ENCODE results near the gene OMA1.

Gene OMA1

DNA sequence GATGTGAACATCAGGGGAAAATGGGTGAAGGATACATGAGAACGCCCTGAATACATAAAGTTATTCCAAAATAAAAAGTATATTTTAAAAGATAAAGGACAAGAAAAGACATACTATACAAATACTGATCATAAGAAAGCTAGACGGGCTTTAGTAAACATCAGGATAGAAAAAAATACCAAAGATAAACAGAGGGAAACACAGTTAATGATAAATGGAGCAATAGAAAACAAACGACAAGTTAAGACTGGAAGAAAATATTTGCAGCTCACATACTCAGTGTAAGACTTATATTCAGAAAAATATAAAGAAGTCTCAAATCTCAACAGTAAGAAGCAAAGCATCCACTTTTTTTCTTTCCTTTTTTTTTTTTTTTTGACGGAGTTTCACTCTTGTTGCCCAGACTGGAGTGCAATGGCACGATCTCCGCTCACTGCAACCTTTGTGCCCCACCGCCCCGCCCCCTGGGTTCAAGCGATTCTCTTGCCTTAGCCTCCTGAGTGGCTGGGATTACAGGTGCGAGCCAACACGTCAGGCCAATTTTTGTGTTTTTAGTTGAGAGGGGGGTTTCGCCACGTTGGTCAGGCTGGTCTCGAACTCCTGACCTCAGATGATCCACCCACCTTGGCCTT is 94.8 kb downstream of the OMA1 start:
- TF ChIP-seq, protein P1, sequence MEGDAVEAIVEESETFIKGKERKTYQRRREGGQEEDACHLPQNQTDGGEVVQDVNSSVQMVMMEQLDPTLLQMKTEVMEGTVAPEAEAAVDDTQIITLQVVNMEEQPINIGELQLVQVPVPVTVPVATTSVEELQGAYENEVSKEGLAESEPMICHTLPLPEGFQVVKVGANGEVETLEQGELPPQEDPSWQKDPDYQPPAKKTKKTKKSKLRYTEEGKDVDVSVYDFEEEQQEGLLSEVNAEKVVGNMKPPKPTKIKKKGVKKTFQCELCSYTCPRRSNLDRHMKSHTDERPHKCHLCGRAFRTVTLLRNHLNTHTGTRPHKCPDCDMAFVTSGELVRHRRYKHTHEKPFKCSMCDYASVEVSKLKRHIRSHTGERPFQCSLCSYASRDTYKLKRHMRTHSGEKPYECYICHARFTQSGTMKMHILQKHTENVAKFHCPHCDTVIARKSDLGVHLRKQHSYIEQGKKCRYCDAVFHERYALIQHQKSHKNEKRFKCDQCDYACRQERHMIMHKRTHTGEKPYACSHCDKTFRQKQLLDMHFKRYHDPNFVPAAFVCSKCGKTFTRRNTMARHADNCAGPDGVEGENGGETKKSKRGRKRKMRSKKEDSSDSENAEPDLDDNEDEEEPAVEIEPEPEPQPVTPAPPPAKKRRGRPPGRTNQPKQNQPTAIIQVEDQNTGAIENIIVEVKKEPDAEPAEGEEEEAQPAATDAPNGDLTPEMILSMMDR (IDR thresholded peaks at IDR 0.05; ENCODE audit: control extremely low read depth, extremely low read depth, low read depth, missing control alignments) = no peak
- POLR2A ChIA-PET = no interaction called here
- DNase-seq (ENCODE audit: extremely low spot score) = no peak
- CTCF ChIA-PET = no interaction called here

DNA sequence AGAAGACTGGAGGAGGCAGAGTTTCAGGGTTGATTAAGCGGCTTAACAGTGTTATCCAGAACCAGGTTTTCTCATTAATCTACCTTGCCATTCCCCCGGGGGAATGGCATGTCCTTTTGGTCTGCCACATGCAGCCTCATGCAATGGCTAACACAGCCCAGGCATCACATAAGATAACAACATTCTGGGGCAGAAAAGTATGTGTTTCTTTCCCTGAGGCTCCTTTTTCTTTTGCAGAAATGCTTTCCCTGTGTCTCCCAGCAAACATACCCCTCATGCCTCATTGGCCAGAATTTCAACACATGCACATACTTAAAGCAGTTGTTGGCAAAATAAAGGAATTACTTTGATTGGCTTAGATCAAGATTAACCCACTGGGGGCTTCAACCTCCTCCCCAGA is 98.6 kb downstream of the OMA1 start:
- CTCF ChIA-PET = interaction anchor here (1.9 kb wide), 1 partner anchor 12 kb away, joined by 7 read pairs; no protein-coding TSS in a partner anchor
- POLR2A ChIA-PET = no interaction called here
- TF ChIP-seq, protein P1 (IDR thresholded peaks at IDR 0.05; ENCODE audit: control extremely low read depth, extremely low read depth, low read depth, missing control alignments) = no peak
- DNase-seq (ENCODE audit: extremely low spot score) = no peak

DNA sequence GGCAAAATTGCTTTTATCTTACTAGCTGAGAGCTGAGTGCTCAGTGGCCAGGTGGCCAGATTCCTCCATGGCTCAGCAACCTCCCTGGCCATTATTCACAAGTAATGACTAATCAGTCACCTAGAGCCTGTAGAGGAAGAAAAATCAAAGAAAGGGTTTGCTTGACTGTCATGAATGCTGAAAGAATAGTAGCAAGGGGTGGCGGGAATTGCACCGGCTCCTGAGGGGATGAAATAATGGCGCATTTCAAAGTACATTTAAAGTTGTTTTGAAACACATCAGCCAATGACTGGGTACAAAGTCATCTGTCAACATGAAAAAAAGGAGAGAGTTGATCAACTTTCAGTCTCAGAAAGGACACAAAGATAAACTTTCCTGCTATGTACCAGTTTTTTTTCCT is 99.5 kb downstream of the OMA1 start:
- DNase-seq (ENCODE audit: extremely low spot score) = no peak
- TF ChIP-seq, protein P1 (IDR thresholded peaks at IDR 0.05; ENCODE audit: control extremely low read depth, extremely low read depth, low read depth, missing control alignments) = no peak
- ChIA-PET POLR2A (no interaction called here), CTCF (interaction anchor here (0.8 to 1.9 kb wide), 3 partner anchors 11 to 14 kb away, joined by 3 to 7 read pairs (median 3); no protein-coding TSS in a partner anchor)

DNA sequence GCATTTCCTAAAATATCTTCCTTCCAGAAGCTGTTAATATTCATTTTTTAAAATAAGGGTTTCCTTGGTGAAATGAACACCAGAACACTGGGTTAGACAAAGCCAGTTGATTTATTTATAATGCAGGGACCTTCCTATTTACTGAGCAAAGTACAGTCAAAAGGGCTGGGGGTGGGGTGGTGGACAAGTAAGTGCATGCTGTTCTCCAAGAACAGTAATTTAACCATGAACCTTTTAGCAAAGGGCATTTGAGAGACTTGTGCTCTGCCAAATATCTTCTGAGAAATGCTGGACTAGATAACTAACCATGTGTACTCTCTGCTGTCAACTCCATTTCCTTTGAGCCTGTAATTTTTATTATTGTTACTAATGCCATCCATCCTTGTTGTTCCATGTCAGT is 100.2 kb downstream of the OMA1 start:
- no peak for DNase-seq (ENCODE audit: extremely low spot score)
- ChIA-PET CTCF (interaction anchor here (0.8 to 1.9 kb wide), 3 partner anchors 11 to 15 kb away, joined by 3 to 7 read pairs (median 3); no protein-coding TSS in a partner anchor), POLR2A (no interaction called here)

DNA sequence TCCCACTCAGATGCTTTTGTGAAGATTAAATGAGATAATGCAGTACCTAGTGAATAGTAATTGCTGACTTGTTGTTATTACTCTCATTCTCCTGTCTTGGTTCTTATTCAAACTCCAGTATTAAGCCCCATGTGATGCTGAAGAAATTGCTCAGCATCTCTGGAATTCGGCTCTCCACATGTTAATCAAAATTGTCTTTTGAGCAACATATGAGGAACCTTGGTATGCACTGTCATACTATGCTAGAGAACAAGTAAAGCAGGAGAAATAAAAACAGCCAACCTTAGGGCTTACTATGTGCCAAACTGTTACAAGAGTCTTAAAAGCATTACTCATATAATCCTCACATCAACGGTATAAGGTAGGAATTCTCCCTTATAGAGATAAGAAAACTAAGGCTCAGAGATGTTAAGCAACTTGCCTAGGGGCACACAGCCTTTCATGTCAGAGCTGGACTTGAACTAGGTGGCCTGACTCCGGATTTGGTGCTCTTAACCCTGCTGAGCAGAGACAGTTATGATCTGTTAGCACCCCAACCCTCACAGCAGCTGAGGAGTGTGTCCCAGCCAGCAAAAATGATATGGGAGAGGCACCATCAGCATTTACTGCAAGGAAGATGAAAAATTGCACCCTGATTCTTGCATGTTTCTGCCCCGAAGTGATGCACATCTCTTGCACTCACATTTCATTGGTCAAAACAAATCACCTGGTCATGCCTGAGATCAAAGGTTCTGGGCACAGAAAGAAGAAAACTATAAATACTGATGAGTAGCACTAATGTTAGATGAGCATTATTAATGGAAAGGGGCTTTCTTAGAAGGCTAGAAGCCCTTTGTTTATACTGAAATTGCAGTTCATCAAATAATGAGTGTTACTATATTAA is 102.3 kb downstream of the OMA1 start:
- TF ChIP-seq, protein P1 (IDR thresholded peaks at IDR 0.05; ENCODE audit: control extremely low read depth, extremely low read depth, low read depth, missing control alignments) = no peak
- DNase-seq (ENCODE audit: extremely low spot score) = no peak
- ChIA-PET POLR2A (no interaction called here), CTCF (no interaction called here)

More for the DNA sequence above, 100.2 kb downstream of the OMA1 start:
- TF ChIP-seq, protein P1 (IDR thresholded peaks at IDR 0.05; ENCODE audit: control extremely low read depth, extremely low read depth, low read depth, missing control alignments) = no peak

DNA sequence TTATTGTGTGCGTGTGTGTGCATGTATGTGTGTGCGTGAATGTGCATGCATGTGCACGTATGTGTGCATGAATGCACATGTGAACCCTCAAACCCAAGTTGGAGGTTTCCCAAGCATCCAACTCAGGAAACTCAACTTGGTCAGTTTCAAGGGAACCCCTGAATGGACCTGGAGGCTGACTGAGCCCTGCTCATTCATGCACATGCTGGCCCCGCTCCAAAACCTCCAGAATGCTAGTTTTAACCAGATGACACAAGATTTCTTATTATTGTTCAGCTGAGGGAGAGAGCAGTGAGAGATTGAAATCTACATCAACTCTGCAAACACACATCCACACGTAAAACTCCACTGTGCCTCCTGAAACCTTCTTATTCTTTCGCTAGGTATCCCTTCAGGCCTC is 104.4 kb downstream of the OMA1 start:
- ChIA-PET CTCF (interaction anchor here (1.6 kb wide), 1 partner anchor 14 kb away, joined by 3 read pairs; no protein-coding TSS in a partner anchor), POLR2A (no interaction called here)
- DNase-seq (ENCODE audit: extremely low spot score) = no peak

More for the DNA sequence above, 104.4 kb downstream of the OMA1 start:
- TF ChIP-seq, protein P1 (IDR thresholded peaks at IDR 0.05; ENCODE audit: control extremely low read depth, extremely low read depth, low read depth, missing control alignments) = no peak

All from GM10248 (cell line).